GM18907 (cell line): ENCODE data around the gene RASL12.
"Not testable (repeated sequence)": the region's sequence is repeated elsewhere in the genome, so short reads cannot be mapped to it uniquely, and the experiment has no call there.

Source experiments
- ATAC-seq: cut with Tn5 transposase; IDR thresholded peaks from one replicate; pipeline ENCODE4 v1.9.1; 2021; ENCODE audit warnings: mild to moderate bottlenecking, moderate library complexity; ENCODE audit not compliant: unreplicated experiment

The RASL12 gene

DNA sequence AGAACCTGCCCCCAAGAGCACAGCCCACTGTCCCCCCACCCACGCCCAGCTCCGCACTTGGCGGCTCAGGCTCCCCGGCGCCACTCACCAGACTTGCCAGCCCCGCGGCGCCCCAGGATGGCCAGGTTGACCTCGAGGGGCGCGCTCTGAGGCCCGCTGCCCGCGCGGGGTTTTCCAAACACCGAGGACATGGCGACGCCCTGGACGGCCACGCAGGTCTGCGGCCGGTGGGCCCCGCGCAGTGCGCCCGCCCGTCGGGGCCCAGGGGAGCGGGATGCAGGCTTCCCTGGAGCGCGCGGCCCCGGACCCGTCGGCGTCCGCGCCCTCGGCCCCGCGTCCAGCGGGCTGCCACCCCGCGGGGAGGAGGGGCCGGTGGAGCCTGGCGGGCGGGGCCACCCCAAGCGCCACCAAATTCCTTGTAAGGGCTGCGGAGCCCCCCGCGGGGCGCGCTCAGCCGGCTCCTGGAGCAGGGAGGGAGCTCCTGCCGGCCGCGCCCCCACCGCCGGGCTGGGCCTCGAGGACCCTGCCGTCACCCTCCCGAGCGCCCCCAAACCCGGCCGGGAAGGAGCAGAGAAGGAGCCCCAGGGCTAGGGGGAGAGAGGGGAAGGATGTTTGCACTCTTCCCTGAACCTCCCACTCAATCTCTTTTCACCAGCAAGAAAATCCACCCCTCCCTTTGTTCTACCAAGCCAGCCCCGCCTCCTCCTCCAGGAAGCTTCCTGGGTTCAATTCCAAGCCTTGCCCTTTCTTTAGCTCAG, at the start of gene RASL12:
TSS of gene RASL12 (minus strand) at position 347 of the 758 bp plus-strand sequence. CDS start at position 191, 156 bp downstream.
- no peak for ATAC-seq

GRCh38 chr15:65115542-65115941, 47.8 kb upstream of the RASL12 start:
- no peak for ATAC-seq

DNA sequence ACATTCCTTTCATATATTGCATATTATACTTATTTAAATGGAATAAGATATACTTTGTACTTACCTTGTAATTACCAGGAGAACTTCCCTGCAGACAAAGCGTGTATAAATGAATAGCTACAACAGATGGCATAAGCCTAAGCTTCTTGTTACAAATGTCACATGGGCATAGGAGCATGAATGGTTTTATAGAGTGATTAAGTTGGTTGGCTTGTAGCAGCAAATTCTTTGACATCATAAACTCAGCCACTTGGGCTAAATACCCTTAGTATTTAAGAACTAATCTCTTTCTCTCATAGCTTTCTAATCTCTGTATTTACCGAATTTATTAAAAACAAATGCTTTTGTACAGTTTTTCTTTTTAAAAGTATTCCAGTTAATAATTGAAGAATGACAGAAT, 47.3 kb upstream of the RASL12 start, which contains the start of gene UBAP1L:
TSS of gene UBAP1L (minus strand) at position 115 of the 400 bp plus-strand sequence. CDS start 8,985 bp downstream, outside the sequence.
- no peak for ATAC-seq

DNA sequence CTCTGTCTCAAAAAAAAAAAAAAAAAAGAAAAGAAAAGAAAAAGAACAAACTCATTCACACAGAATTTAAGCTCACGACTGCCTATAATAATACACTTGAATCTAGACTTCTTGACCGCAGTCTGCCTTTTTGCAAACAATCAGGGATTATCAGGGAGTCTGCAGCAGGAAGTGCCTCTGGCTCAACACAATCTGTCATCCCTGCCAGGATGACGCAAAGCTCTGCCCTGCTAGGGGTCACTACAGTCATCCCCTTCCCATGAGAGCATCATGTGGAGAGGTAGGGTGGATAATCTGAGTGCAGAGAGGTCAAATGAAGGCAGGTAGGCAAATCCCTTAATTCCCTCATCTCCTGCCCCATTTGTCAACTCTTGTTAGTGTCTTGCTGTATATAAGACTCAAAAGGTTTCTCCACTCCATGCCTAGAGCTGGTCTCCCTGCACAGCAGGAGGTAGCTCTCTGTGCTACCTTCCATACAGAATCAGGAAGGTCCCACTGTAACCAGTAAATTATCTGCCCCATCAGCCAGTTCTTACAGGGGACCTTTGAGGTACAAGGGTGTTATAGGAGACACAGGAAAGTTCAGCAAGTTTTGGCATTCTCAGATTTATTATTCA, 43.0 kb upstream of the RASL12 start:
- no peak for ATAC-seq

DNA sequence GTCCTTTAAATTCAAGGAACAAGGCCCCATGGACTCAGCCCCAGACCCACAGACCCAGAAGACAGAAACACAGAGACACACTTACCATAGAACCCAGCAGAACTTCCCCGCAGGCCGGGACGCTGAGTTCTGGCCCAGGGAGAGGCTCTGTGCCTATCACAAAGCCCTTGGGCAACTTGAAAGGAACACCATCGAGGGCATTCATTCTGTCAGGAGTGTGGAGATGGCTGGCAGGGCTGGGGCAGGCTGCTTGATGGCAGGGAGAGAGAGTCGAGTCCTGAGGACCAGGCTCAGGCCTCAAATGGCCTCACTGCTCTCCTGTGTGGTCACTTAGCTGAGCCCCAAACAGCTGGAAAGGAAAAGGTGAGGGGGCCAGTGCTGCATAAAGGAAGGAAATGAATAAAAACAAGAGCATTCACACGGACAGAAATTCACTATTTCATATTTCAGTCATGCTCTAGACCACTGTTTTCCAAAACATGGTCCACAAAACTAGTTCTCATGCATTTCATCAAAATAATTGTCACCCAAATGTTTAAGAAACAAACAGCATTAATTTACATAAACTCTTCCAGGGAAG, 38.3 kb upstream of the RASL12 start:
- no peak for ATAC-seq

DNA sequence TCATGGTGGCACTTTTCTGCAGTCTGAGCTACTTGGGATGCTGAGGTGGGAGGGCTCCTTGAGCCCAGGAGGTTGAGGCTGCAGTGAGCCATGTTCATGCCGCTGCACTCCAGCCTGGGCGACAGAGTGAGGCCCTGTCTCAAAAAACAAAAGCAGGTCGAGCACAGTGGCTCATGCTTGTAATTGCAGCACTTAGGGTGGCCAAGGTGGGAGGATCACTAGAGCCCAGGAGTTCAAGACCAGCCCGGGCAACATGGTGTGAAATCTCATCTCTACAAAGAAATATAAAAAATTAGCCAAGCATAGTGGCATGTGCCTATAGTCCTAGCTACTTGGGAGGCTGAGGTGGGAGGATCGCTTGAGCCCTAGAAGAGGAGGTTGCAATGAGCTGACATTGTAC, 37.2 kb upstream of the RASL12 start:
- ATAC-seq = no peak

DNA sequence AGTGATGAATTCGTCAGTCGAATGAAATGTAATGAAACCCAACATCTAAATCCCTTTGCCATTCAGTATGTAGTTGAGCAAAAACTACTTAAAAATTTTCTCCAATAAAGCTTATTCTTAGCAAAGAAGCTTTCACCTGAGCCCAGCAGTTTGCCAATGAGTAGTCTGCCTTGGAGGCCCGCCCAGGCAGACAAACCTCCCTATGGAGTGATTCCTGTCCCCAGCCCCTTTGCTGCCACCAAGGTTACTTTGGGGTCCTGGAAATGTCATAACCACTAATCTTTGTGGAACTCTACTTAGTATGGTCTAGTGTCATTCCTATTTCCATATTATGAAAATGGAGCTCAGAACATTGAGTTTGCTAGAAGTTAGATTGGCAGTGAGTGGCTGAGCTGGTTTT, 35.1 kb upstream of the RASL12 start:
- ATAC-seq = no peak

GRCh38 chr15:65101891-65102708, 34.3 kb upstream of the RASL12 start:
- ATAC-seq = no peak

DNA sequence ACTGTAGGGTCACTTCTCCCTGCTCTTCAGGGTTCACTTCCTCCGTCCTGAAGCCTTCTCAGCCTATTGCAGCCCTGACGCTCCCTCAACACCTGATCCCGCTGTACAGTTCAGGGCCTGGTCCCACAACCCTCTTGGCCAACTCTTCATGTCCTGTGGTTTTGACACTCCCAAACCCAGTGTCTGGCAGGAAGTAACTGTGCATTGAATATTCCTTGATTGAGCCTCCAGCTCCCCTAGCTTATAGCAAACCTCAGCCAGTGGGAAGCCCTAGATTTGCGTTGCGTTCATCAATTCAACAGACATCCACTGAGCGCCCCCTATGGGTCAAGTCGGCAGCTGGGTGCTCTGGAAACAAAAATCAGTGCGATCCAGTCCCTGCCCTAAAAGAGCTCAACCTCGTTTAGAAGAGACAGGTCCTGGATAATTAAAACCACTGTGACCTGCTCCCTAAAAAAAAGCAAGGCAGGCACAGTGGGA, 33.7 kb upstream of the RASL12 start:
- ATAC-seq = no peak

GRCh38 chr15:65100442-65100841, 32.7 kb upstream of the RASL12 start:
- no peak for ATAC-seq

DNA sequence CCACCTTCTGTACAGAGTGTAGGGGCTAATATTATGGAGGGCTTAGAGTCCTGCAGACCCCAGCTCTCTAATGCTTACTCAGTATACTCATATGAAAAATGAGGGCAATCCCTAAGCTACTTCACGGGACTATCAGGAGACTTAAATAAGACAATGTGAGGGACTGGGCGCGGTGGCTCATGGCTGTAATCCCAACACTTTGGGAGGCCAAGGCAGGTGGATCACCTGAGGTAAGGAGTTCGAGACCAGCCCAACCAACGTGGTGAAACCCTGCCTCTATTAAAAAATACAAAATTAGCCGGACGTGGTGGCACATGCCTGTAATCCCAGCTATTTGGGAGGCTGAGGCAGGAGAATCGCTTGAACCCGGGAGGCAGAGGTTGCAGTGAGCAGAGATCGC, 32.0 kb upstream of the RASL12 start:
- ATAC-seq = not testable (repeated sequence)

DNA sequence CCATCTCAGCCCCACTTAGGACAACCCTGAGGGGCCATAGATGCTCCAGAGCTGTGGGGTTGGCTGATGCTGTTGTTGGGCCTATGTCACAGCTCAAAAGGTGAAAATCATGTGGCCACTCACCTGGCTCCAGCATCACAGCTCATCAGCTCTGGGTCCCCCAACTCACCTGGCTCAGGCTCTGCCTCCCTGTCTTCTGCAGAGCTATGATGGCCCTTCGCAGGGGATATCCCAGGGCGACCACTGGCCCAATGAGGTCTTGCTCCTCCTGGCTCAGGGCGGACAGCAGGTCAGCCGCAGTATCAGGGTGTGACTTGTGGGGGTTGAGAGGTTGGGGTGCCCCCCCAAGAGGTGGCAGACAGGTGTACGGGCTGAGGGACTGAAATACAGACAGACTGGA, 31.5 kb upstream of the RASL12 start:
- ATAC-seq = no peak

DNA sequence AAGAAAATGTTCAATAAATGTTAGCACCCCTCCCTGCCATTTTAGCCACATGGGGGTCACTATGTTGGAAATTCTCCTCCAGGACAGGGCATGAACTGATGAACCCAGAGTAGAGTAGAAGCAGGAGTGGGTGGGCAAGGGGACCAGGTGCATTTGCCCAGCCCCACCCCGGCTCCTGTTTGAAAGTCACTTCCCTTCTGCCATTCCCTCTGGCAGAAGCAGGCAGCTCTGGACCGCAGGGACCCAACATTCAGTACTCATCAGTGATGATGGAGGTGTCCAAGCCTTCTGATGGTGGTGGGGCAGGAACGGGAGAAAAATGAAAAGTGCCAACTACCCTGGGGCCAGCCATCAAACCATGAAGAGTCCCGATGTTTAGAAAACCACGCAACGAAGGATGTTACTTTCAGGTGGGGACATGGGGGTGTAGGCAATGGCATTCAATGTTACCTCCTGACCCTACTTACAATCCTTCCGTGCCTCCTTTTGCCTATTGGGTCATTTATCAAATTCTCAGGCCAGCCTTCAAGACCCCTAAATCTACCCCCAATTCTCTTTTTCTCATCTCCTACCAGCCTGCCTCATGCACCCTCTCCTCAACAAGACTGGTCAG, 30.0 kb upstream of the RASL12 start:
- no peak for ATAC-seq

GRCh38 chr15:65096481-65097385, 28.9 kb upstream of the RASL12 start:
- no peak for ATAC-seq

DNA sequence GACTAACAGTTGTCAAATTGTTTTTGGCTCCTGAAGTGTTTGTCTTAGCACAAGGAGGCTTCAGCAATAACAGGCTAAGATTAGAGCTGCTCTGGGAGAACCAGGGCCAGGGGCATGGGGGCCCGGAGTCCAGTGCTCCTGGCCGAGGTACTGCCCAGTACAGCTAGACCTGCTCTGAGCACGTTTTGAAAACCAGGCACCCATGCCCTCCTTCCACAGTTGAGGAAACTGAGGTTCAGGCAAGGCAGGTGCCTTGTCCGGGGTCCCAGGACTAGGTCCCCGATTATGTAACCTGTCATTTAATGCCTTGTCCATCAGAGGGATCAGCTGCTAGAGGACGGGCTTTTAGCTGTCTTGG, 27.9 kb upstream of the RASL12 start:
- ATAC-seq = no peak

DNA sequence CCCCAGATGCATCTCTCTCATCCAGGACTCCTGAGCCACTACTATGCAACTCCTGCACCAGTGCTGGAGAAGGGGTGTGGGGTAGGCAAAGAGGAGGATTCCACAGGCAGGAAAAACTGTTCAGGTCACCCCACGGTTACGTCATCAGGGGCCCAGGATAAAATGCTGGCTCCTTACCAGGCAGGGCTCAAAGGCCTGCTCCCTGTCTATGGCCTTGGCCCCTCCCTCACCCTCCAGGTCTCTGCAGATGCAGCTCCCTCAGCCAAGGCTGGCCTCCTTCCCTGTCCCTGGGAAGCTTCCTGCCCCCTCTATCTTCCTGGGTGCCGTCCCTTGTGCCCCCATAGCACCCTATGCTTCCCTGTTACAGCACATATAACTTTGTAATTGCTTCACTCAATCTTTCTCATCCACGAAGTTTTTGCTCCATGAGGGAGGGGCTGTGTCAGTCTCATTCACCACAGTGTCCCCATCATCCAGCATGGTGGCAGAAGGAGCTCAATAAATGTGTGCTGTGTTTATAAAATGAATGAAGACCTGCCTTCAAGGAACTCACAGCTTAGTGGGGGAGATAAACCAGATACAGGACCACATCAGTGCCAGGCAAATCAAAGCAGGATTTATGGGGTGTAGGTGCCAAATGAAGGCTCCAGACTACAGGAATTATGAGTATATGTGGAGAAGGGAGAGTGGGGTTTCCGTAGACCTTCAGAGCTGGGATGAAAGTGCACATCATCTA, 27.4 kb upstream of the RASL12 start:
- ATAC-seq = no peak

DNA sequence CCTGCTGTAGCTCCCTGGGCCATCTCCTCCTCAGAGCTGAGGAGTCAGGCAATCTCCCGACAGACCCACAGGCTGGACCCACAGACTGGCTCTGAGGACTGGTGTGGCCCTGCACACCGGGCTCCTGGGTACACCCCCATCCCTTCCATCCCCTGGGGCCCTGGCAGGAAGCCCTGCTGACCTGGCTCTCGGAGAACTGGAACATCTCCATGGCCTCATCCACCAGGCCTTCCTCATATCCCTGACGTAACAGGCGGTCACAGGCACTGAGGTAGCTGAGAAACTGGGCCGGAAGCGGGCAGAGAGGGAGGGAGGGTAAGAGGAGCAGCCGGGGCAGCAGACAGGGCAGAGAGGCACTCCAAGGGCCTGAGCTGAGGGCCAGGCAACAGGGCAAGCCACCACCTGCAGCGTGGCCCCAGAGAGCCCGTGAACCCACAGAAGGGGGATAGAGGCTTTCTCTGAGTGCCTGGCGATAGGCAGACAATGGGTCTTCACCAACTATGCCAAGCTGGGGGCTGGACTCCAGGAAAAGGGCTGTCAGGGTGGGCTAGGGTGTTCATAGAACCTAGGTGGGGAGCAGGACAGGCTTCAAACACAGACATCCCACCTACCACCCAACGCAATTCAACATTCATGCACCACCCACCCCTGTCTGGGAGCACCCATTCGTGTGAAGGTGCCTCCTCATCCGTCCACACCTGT, 26.7 kb upstream of the RASL12 start:
- ATAC-seq = no peak

GRCh38 chr15:65093793-65094170, 26.0 kb upstream of the RASL12 start:
- ATAC-seq = not testable (repeated sequence)
